ENCODE data around the gene MCM9. TPM values are rescaled to one million over a fixed set of nuclear protein-coding genes. Genes with fewer than 3 reads are reported as not detected.
A peak's percentile ranks its signal among the peaks of the same experiment; 100 is the strongest.

The MCM9 gene
- total and polyA plus RNA-seq, 2 donors (not counting 1 experiment from before 2014, with no cell fraction given): 1.2 to 9.6 TPM

- Histone ChIP-seq H3K4me2 (ENCODE audit: extremely low read depth, insufficient read depth, low read length) (no peak overlapping the region), H3K27ac (ENCODE audit: insufficient read depth, low read length) (no peak overlapping the region), H3K27me3 (ENCODE audit: control insufficient read depth, insufficient read depth, low read length) (no peaks in the 10 kb centered on the region), H4K20me1 (ENCODE audit: control insufficient read depth, extremely low read depth, insufficient read depth, low read length) (no peaks in the 10 kb centered on the region), H3K79me2 (ENCODE audit: control insufficient read depth, insufficient read depth, low read length) (peaks cover 53% of the 10 kb centered on the region), H2AFZ (ENCODE audit: low read length) (no peak overlapping the region), H3K4me1 (ENCODE audit: control insufficient read depth, extremely low read depth, insufficient read depth, low read length) (peaks cover 2% of the 10 kb centered on the region), H3K4me3 (replicated peaks in 1 of 4; ENCODE audit: control extremely low read depth in 1 of 4, insufficient read depth in 1 of 4, low read depth in 3 of 4, low read length in 4 of 4) (no peak overlapping the region), H3K9ac (ENCODE audit: insufficient read depth, low read length) (no peak overlapping the region), H3K36me3 (ENCODE audit: control insufficient read depth, insufficient read depth, low read length) (no peaks in the 10 kb centered on the region), H3K9me3 (ENCODE audit: control insufficient read depth, insufficient read depth, low read depth, low read length) (no peaks in the 10 kb centered on the region)
- DNase-seq (ENCODE audit: low read depth in 2 of 2): peak in 1 of 2 donors; percentile 66
- TF ChIP-seq CTCF (conservative IDR thresholded peaks at IDR 0.05 in 1 of 2, IDR thresholded peaks at IDR 0.05 in 1 of 2; ENCODE audit: low read depth in 1 of 2, low read length in 2 of 2): no peak
- no peak for TF ChIP-seq EZH2 (IDR thresholded peaks at IDR 0.05; ENCODE audit: low read length, missing control alignments)
Observed at GRCh38 chr6:118897386-118897785, 37.6 kb downstream of the MCM9 start.

- Histone ChIP-seq H3K9ac (ENCODE audit: insufficient read depth, low read length) (no peak overlapping the region), H3K4me2 (ENCODE audit: extremely low read depth, insufficient read depth, low read length) (peak overlapping the region; percentile 93), H3K79me2 (ENCODE audit: control insufficient read depth, insufficient read depth, low read length) (peaks cover 53% of the 10 kb centered on the region), H3K9me3 (ENCODE audit: control insufficient read depth, insufficient read depth, low read depth, low read length) (no peaks in the 10 kb centered on the region), H3K36me3 (ENCODE audit: control insufficient read depth, insufficient read depth, low read length) (no peaks in the 10 kb centered on the region), H3K27ac (ENCODE audit: insufficient read depth, low read length) (peak overlapping the region; percentile 52), H3K4me1 (ENCODE audit: control insufficient read depth, extremely low read depth, insufficient read depth, low read length) (peaks cover 2% of the 10 kb centered on the region), H2AFZ (ENCODE audit: low read length) (peak overlapping the region; percentile 9), H3K4me3 (replicated peaks in 1 of 4; ENCODE audit: control extremely low read depth in 1 of 4, insufficient read depth in 1 of 4, low read depth in 3 of 4, low read length in 4 of 4) (peak overlapping the region; percentile 9 to 92 (median 82)), H3K27me3 (ENCODE audit: control insufficient read depth, insufficient read depth, low read length) (no peaks in the 10 kb centered on the region), H4K20me1 (ENCODE audit: control insufficient read depth, extremely low read depth, insufficient read depth, low read length) (no peaks in the 10 kb centered on the region)
- peak; percentile 65 to 72 for DNase-seq (ENCODE audit: low read depth in 2 of 2)
- TF ChIP-seq CTCF (conservative IDR thresholded peaks at IDR 0.05 in 1 of 2, IDR thresholded peaks at IDR 0.05 in 1 of 2; ENCODE audit: low read depth in 1 of 2, low read length in 2 of 2) (peak; percentile 24 to 49), EZH2 (IDR thresholded peaks at IDR 0.05; ENCODE audit: low read length, missing control alignments) (no peak)
Observed at GRCh38 chr6:118896339-118897136, 38.4 kb downstream of the MCM9 start.

GRCh38 chr6:118895859-118896258, 39.1 kb downstream of the MCM9 start:
- peak overlapping the region; percentile 89 for H3K27ac ChIP-seq (ENCODE audit: insufficient read depth, low read length)
- H3K79me2 ChIP-seq (ENCODE audit: control insufficient read depth, insufficient read depth, low read length): peaks cover 50% of the 10 kb centered on the region
- DNase-seq (ENCODE audit: low read depth in 2 of 2): no peak
- H3K9ac ChIP-seq (ENCODE audit: insufficient read depth, low read length): no peak overlapping the region
- no peaks in the 10 kb centered on the region for H4K20me1 ChIP-seq (ENCODE audit: control insufficient read depth, extremely low read depth, insufficient read depth, low read length)
- H3K27me3 ChIP-seq (ENCODE audit: control insufficient read depth, insufficient read depth, low read length): no peaks in the 10 kb centered on the region
- H3K9me3 ChIP-seq (ENCODE audit: control insufficient read depth, insufficient read depth, low read depth, low read length): no peaks in the 10 kb centered on the region
- peaks cover 2% of the 10 kb centered on the region for H3K4me1 ChIP-seq (ENCODE audit: control insufficient read depth, extremely low read depth, insufficient read depth, low read length)
- H3K4me3 ChIP-seq (replicated peaks in 1 of 4; ENCODE audit: control extremely low read depth in 1 of 4, insufficient read depth in 1 of 4, low read depth in 3 of 4, low read length in 4 of 4): peak overlapping the region; percentile 77 to 92 (median 89)
- H2AFZ ChIP-seq (ENCODE audit: low read length): no peak overlapping the region
- H3K36me3 ChIP-seq (ENCODE audit: control insufficient read depth, insufficient read depth, low read length): no peaks in the 10 kb centered on the region
- H3K4me2 ChIP-seq (ENCODE audit: extremely low read depth, insufficient read depth, low read length): peak overlapping the region; percentile 93
- no peak for TF ChIP-seq EZH2 (IDR thresholded peaks at IDR 0.05; ENCODE audit: low read length, missing control alignments)
- TF ChIP-seq CTCF (conservative IDR thresholded peaks at IDR 0.05 in 1 of 2, IDR thresholded peaks at IDR 0.05 in 1 of 2; ENCODE audit: low read depth in 1 of 2, low read length in 2 of 2): no peak
